HepG2 (cell line): ENCODE results near the gene HMX1. TPM values are rescaled to one million over a fixed set of nuclear protein-coding genes. Genes with fewer than 3 reads are reported as not detected.

Experiments
- ATAC-seq: fragments of 200-7000 bp; cut with Tn5 transposase; 3 replicates; pipeline ENCODE4 v1.9.1; 2020; ENCODE audit warnings: mild to moderate bottlenecking, moderate library complexity
- BruUV-seq: library from RNA; stranded (reverse); fragments of 400-500 nt; replicated peaks from 2 replicates; lab custom pipeline; 2021; lab: Mats Ljungman, UMichigan
- CTCF ChIA-PET: fragments of 300-600 bp; formaldehyde crosslinking; extraction: SDS; loops from one replicate; lab custom pipeline; 2021; ENCODE audit warnings: low total read pairs, inconsistent platforms, low intra/inter-chr PET ratio; lab: Yijun Ruan, JAX
- POLR2A ChIA-PET: fragments of 350-600 bp; sonication (Branson Sonifier 250); formaldehyde crosslinking; loops from one replicate; lab custom pipeline; 2020; ENCODE audit warnings: antibody characterized with exemption, inconsistent platforms; lab: Yijun Ruan, JAX
- DNase-seq: peaks from one replicate; pipeline ENCODE4 v3.0.0-alpha.2; 2015; ENCODE audit warnings: low spot score
- FAIRE-seq: peaks from 3 replicates; lab custom pipeline; 2011; peaks lifted over from hg19 to GRCh38; lab: Jason Lieb, UNC
- H2AFZ ChIP-seq: one replicate; pipeline ENCODE4 v1.6.1; 2011; ENCODE audit warnings: low read length, inconsistent platforms
- H3K27ac ChIP-seq: fragments of 300-600 bp; 3 replicates; pipeline ENCODE4 v1.8.0; 2011; ENCODE audit warnings: mixed run types, mild to moderate bottlenecking, mixed read lengths, low read length, inconsistent platforms; ENCODE audit not compliant: insufficient read depth; ENCODE audit errors: extremely low read length
- H3K27me3 ChIP-seq, 2 experiments: fragments of 200-600 bp in 1 of 2; 2 replicates in 1 of 2; 3 replicates in 1 of 2; pipeline versions ENCODE4 v1.6.0 to v1.8.0; 2011; ENCODE audit warnings: low read length in 2 of 2, mild to moderate bottlenecking in 2 of 2, moderate library complexity in 2 of 2, inconsistent platforms in 1 of 2; ENCODE audit not compliant: insufficient read depth in 2 of 2, control insufficient read depth in 1 of 2
- H3K36me3 ChIP-seq, 2 experiments: fragments of 200-600 bp in 1 of 2; replicated peaks in 1 of 2; 2 replicates in 1 of 2; 3 replicates in 1 of 2; pipeline versions ENCODE4 v1.5.1 to v1.8.0; 2011; ENCODE audit warnings: low read length in 2 of 2, inconsistent platforms in 1 of 2; ENCODE audit not compliant: insufficient read depth in 2 of 2, control insufficient read depth in 1 of 2
- H3K4me1 ChIP-seq: 2 replicates; pipeline ENCODE4 v1.5.1; 2012; ENCODE audit warnings: low read length, inconsistent platforms; ENCODE audit not compliant: insufficient read depth
- H3K4me2 ChIP-seq: 2 replicates; pipeline ENCODE4 v1.6.0; 2011; ENCODE audit warnings: low read depth, low read length, inconsistent platforms
- H3K4me3 ChIP-seq, 3 experiments: fragments of 200-600 bp in 1 of 3; sonication (generic), shearing (Covaris generic) in 1 of 3; replicated peaks in 1 of 3; 2 replicates each; pipeline ENCODE4 v1.5.1; 2011 to 2016; ENCODE audit warnings: low read length in 3 of 3, inconsistent platforms in 2 of 3, low read depth in 2 of 3, mild to moderate bottlenecking in 2 of 3, control low read depth in 1 of 3, mixed read lengths in 1 of 3; ENCODE audit not compliant: insufficient read depth in 1 of 3
- H3K79me2 ChIP-seq: one replicate; pipeline ENCODE4 v1.6.1; 2011; ENCODE audit warnings: low read length, inconsistent platforms; ENCODE audit not compliant: insufficient read depth
- H3K9ac ChIP-seq: 2 replicates; pipeline ENCODE4 v1.6.0; 2011; ENCODE audit warnings: mild to moderate bottlenecking, low read depth, low read length, inconsistent platforms; ENCODE audit not compliant: insufficient read depth
- H3K9me3 ChIP-seq: 2 replicates; pipeline ENCODE4 v1.5.1; 2012; ENCODE audit warnings: mild to moderate bottlenecking, low read length
- H4K20me1 ChIP-seq: 2 replicates; pipeline ENCODE4 v1.6.0; 2011; ENCODE audit warnings: inconsistent platforms, mild to moderate bottlenecking, low read length, moderate library complexity; ENCODE audit not compliant: insufficient read depth
- CREB1 ChIP-seq, 2 experiments: fragments of 450-650 bp in 1 of 2; IDR thresholded peaks; 2 replicates each; pipeline ENCODE4 v1.6.1; 2016 to 2017; ENCODE audit warnings: control low read depth in 1 of 2, mild to moderate bottlenecking in 1 of 2, missing compliant biosample characterization in 1 of 2, missing genetic modification characterization in 1 of 2
- THRA ChIP-seq: sonication (generic); formaldehyde crosslinking; IDR thresholded peaks from 2 replicates; pipeline ENCODE4 v1.4.0; 2020; ENCODE audit warnings: missing genetic modification reagents, borderline replicate concordance
- ZNF577 ChIP-seq: sonication (generic); formaldehyde crosslinking; IDR thresholded peaks from 2 replicates; pipeline ENCODE4 v1.4.0; 2020; ENCODE audit warnings: mild to moderate bottlenecking, low read depth, missing genetic modification reagents, borderline replicate concordance
- WGBS: methylation state at CpG from one replicate; pipeline ENCODE4 v1.1.6; 2017; ENCODE audit warnings: low lambda C conversion rate; 5-methylcytosine and 5-hydroxymethylcytosine counted together
- in situ Hi-C: cut with HindIII; loops from 2 replicates; pipeline ENCODE4 v1.10.0; 2017; ENCODE audit warnings: low pct_unique_long_range_greater_than_20kb; ENCODE audit not compliant: extremely low pct_ligation_motif_present
- intact Hi-C: fragments of 100-400 bp; cut with micrococcal nuclease; formaldehyde crosslinking; loops from one replicate; pipeline ENCODE4 v1.10.0; 2022; ENCODE audit not compliant: unreplicated experiment
- polyA plus RNA-seq, 8 experiments: library from polyadenylated mRNA; depleted of rRNA in 3 of 8; stranded (reverse) in 7 of 8; unstranded in 1 of 8; fragments of >200 nt; fragmentation: Illumina TruSeq in 4 of 8; extraction: Trizol in 4 of 8; gene quantifications; 2 replicates each; pipeline versions ENCODE4 v1.2.1 to v1.2.3, GENCODE V29; 2011 to 2016; ENCODE audit warnings: low read depth in 4 of 8, missing spikeins in 1 of 8, mixed read lengths in 1 of 8; ENCODE audit not compliant: insufficient read depth in 1 of 8
- total RNA-seq, 5 experiments: library from RNA; depleted of rRNA; stranded (reverse); fragments of >200 nt; fragmentation: Illumina TruSeq; extraction: Trizol; gene quantifications; 2 replicates each; pipeline ENCODE4 v1.2.3, GENCODE V29; 2016; ENCODE audit warnings: low read depth in 1 of 5

The HMX1 gene
- total and polyA plus RNA-seq, 2 of the 13 experiments (the other 11 are each of a cell fraction or from before 2014, with no cell fraction given), result not detected

GRCh38 chr4:8916351-8916885, 44.8 kb upstream of the HMX1 start:
- Histone ChIP-seq H3K4me3 (no peak overlapping the region), H3K36me3 (no peaks in the 10 kb centered on the region), H3K79me2 (no peaks in the 10 kb centered on the region), H2AFZ (no peak overlapping the region), H3K4me2 (no peak overlapping the region), H3K9me3 (no peaks in the 10 kb centered on the region), H3K9ac (no peak overlapping the region), H3K27me3 (peaks cover 7 to 43% of the 10 kb centered on the region in 2 experiments), H3K4me1 (no peaks in the 10 kb centered on the region), H4K20me1 (0 out of 2 replicates have a peak, but pooled peaks cover 3% of the 10 kb centered on the region), H3K27ac (no peak overlapping the region)
- FAIRE-seq, result no peak
- WGBS, result 0% methylated on average over 3 of the region's 11 CpGs
- ChIA-PET CTCF (no interaction called here), POLR2A (no interaction called here)
- intact Hi-C loops (loop anchor here (10.0 kb wide), 1 partner anchor 232 kb away; no protein-coding TSS in a partner anchor), in situ Hi-C loops (loop anchor here (5.0 kb wide), 1 partner anchor 229 kb away; no protein-coding TSS in a partner anchor)
- no peak for ATAC-seq
- no peak for DNase-seq
- TF ChIP-seq THRA (CRISPR knock-in tag) (no peak), CREB1 (IDR thresholded peaks at IDR 0.05) (no peak), CREB1 (CRISPR knock-in tag; IDR thresholded peaks at IDR 0.05) (no peak)
- BruUV-seq, result no TSS peak

GRCh38 chr4:8915201-8916200, 43.9 kb upstream of the HMX1 start:
- BruUV-seq, result no TSS peak
- Histone ChIP-seq H2AFZ (no peak overlapping the region), H3K4me2 (no peak overlapping the region), H3K27ac (no peak overlapping the region), H3K36me3 (no peaks in the 10 kb centered on the region), H3K79me2 (no peaks in the 10 kb centered on the region), H3K9me3 (no peaks in the 10 kb centered on the region), H3K9ac (no peak overlapping the region), H4K20me1 (0 out of 2 replicates have a peak, but pooled peaks cover 3% of the 10 kb centered on the region), H3K4me1 (no peaks in the 10 kb centered on the region), H3K27me3 (peaks cover 9 to 51% of the 10 kb centered on the region in 2 experiments), H3K4me3 (no peak overlapping the region)
- ChIA-PET POLR2A (no interaction called here), CTCF (no interaction called here)
- WGBS, result 2% methylated on average over 17 of the region's 27 CpGs
- no peak for TF ChIP-seq ZNF577
- ATAC-seq (no peak), DNase-seq (no peak), FAIRE-seq (no peak)
- intact Hi-C loops, result loop anchor here (2.0 to 10.0 kb wide), 2 partner anchors 41 to 231 kb away; no protein-coding TSS in a partner anchor
- in situ Hi-C loops, result loop anchor here (5.0 kb wide), 1 partner anchor 228 kb away; no protein-coding TSS in a partner anchor
